ELF-1 (cell line): Measurements from ENCODE around the gene WNT7B.

ENCODE experiments used
- DNase-seq: peaks from one replicate; pipeline ENCODE4 v3.0.0-alpha.2; 2016; ENCODE audit warnings: low read depth, low spot score

Gene WNT7B

DNA sequence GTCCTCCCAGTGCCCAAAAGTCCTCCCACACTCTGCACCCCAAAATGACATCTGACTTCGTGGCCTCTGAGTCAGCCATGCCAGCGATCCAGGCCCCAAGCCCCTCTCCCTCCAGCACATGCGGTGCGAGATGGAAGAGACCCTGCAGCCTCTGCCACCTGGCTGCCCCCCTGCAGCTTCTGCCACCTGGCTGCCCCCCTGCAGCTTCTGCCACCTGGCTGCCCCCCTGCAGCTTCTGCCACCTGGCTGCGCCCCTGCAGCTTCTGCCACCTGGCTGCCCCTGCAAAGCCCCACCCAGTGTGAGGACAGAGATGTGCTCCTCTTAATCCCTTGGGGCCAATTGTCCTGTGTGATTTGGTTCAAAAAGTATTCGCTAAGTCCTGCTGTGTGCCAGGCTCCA lies 68.0 kb downstream of the WNT7B start:
- no peak for DNase-seq

DNA sequence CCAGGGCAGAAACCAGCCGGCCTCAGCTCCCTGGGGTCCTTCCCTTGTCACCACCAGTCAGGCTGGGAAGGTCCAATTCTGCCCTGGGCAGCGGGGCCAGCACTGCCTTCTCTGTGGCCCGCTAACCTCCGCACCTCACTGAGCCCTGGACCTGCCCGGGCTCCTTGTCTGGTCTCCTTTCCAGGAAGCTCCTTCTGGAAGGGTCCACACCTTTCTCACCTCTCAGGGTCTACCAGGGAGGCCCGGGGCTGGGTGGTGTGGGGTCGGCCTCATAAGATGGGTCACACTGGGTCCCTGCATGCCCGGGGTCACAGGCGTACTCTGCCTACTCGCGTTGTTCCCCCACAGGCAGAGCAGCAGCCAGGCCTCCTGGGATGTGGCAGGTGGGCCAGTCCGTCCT lies 69.0 kb downstream of the WNT7B start:
- DNase-seq, result no peak

DNA sequence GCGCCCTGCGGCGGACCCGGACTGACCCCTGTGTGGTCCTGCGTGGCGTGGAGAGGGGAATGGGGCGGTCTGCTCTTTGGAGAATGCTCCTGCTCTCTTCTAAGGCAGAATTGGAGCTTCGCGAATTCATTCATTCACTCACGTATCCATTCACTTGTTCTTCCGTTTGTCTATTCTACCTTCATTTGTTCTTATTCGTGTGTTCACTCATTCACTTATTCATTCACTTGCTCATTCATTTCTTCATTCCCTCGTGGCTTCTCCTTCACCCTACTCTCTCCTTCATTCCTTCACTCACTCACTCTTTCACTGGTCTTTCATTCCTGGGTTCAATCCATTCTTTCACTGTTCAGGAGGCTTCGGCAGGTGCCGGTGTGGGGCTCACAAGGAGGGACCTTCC lies 69.6 kb downstream of the WNT7B start:
- no peak for DNase-seq

DNA sequence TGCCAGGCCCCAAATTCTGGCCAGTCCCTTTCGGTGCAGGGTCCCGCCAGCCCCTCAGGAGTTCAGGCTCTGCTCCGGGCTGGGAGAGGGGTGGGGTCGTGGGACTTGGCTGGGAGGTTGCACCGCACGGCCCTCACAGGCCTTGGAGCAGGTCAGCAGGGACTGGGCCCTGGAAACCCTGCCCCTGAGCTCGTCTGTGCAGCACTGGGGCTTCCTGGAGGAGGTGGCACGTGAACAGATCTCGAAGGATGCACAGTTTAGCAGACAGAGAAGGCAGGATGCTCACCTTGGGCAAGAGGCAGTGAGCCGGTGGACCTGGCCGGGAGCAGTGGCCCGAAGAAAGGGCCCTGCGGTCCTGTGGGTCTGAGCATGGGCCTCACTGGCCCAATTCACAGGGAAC lies 70.0 kb downstream of the WNT7B start:
- DNase-seq, result no peak

DNA sequence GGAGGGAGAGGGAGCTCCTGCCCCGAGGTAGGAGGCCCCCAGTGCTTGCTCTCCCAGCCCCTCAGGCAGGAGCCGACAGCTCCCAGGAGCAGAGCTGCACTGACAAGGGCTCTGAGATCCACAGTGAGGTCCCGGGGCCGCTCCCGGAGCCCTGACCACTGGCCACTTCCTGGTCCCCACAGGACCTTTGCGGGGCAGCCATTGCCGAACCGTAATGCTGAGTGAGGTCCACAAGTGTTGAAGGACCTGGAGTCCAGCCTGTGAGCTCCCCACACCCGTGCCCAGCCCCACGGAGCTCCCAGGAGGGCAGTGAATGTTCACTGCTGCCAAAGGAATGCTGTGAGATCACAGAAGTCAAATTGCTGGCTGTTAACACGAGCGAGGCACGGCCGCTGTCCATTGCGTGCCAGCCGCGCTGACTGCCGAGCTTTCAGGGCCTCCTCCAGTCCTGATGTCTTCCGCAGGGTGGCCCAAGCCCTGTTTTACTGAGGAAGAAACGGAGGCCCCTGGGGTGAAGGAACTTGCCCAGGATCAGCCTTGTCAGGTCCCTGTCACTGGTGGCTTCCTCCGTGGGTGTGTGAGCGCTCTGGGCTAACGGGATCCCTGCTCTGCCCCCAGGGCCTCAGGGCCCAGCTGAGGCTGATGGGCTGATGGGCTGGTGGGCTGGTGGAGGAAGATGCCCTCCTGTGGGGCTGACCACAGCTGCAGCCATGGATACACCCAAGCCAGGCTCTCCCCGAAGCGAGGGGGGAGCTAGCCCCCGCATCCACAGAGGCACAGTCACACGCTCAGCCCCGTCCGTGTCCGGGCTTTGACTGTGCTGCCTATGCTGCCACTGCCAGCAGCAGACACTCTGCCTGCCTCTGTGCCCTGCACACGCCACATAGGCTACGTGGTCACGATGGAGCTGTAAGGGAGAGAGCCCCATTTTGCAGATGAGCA lies 70.8 kb downstream of the WNT7B start:
- peak; percentile 54 for DNase-seq

DNA sequence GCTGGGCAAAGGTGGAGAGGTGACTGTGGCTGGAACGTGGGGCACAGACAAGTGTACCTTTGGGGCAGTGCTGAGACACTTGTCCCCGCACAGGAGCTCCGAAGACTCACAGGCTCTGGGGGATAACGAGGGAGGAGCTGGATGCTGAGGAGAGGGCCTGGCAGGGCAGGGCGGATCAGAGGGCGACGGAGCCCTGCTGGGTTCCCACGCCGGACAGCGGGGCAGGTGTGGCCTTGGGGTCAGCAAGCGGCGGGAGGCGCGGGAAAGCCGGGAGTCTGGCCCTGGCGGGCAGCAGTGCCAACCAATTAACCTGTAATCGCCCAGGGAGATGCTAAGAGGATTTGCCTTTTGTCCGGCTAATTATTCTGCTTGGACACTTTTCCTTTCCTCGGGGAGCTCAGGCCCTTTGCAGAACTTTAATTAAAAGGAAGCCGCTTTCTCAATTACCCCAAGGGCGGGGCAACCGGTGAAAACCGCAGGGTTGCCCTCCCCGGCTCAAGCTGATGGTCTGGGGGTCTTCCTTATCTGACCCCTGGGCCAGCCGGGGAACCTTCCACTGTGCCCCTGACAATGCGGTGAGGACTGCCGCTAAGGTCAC lies 71.5 kb downstream of the WNT7B start:
- DNase-seq, result peak; percentile 33

DNA sequence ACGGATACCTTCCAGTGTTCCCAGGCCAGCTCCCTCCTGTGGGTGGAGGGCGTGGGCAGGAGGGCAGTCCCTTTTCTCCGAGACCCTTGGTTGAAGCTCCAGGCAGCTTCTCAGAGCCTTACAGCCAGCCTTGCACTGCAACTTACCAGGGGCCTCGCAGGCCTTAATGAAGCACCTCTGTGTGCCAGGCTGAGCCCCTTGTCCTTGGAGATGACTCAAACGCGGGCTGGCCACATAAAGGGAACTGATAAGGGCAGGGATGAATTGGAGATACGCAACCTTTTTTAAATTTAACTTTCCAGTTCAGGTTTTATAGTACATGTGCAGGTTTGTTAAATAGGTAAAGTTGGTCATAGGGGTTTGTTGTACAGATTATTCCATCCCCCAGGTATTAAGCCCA lies 72.7 kb downstream of the WNT7B start:
- DNase-seq, result no peak

DNA sequence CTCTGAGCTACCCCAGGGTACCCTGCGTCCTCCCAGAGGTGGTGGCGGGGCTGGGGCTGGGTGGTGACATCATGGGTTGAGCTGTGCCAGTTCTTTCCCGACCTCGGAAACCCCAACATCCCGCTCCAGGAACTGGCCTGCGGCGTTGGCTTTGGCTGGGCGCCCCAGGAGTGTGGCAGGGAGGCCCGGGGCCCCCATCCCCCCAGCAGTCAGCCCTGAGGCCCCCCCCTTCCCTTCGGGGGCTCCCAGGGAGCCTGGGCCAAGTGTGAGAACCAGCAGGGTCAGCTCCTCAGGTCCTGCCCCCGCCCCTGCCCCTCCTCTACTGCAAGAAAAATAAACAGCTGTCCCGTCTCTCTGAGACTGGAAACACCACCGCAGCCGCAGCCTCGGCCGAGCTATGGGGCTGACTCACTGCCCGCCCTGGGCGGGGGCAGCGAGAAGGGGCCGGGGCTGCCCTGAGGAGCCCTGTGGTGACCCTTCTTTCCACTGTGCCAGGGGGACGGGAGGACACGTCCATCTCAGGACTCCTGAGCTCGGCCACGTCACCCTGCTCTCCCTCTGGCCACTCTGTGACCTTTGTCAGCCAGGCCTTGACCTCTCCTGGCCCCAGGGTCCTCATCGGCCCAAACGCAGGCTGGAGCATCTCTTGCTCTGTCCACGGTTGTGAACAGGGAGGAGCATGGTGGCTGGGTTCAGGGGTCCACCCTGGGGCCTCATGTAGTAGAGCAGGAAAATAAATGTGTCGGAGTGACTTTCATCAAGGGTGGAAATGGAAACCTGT lies 73.4 kb downstream of the WNT7B start:
- DNase-seq, result no peak

DNA sequence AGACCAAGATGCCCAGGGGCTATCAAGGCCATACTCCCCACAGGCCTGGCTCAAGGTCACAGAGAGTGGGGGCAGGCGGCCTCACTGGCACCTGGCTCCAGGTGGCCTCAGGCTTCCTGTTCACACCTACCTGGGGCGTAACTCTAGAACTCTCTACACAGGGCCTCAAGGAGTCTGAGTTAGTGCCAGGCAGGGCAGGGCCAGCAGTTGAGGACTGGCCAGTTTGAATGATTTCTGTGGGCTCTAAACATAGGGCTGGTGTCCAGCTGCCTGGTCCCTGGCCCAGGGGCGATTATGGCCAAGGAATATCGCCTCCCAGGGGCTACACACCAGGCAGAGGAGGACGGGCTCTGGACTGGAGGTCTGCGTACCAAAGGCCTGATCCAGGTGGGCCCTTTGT lies 79.2 kb downstream of the WNT7B start:
- no peak for DNase-seq

DNA sequence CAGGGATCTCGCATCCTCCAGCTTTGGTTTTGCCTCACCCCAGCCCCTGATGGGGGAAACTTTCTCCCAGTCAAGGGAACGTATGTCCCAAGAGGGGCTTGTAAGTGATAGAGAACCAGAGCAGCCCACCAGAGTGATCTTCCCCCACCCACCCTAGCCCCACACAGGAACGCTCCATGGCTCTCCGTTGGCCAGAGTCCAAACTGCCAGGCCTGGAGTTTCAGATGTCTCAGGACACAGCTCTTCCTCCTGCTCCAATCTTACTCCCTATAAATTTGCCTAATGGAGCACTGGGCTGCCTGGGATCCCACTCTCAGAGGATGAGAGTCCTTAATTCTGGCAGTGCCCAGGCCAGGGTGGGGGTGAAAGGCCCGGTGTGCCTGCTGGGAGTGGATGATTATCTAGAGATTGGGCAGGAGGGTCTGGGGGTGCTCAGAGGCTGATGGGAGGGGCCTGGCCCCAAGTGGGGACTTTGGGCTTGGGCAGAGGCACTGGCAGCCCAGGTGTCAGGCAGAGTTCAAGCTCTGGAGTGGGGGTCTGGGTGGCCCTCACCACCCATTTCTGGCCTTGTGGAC lies 79.9 kb downstream of the WNT7B start:
- no peak for DNase-seq

DNA sequence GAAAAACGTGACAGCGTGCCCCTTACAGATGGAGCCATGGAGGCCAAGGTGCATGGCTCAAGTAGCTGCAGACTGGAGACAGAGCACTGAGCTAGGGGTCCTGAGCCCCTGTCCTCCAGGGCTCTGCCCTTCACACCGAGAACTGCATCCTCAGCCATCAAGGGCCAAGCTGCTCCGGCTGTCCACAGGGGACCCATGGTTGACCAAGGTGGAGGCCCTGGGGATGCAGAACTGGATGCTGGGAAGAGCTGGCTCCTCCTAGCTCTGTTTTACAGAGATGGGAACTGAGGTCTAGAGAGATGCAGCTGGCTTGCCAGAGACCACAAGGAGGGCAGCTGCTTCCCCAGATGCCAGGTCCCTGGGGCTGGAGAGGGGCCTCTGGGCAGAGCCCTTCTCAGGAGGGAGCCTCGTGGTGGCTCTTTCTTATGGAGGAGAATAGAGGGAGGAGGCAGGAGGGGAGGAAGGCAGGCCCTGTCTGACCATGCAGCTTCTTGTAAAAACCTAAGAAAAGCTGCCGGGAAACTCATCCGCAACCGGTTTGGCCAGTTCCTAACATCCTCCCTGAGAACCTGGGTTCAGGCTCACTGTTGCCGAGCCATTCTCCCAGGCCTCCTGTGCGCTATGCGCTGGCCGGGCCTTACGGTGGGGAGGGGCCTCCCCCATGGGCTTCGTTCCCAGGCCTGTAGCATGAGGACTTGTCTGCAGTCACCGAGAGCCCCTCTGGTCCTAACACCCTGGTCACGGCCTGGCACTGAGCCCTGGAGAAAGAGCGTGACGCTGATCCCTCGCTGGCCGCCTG lies 80.6 kb downstream of the WNT7B start:
- peak; percentile 83 for DNase-seq

DNA sequence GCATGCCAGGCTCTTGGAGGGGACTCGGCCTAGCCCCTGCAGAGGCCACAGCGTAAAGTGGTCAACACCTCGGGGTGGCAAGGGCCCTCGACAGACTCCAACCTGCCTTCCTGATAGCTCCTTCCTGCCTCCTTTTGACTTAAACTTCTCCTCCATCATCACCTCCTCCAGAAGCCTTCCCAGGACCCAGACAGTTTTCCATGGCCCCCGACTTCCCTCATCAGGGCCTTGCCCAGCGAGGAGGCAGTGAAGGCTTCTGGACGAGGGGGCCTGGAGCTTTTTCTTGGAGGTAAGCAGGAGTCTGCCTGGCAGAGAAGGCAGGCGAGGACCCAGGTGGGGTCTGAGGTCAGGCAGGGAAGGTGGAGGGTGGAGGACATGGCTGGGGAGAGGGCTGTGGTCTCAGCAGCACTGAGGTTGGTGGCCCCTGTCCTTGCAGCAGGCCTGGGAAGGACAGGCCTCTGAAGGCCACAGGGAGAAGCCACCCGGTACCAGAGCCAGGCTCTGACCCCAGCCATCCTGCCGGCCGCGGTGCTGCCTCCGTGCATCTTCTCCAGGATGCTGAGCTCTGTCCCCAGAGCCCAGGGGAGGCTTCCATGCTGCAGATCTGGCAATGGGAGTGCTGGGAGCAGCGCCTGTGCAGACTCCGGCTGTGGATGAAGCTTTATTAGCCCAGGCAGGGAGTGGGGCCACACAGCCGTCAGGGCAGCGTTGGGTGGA lies 81.4 kb downstream of the WNT7B start:
- DNase-seq, result no peak

DNA sequence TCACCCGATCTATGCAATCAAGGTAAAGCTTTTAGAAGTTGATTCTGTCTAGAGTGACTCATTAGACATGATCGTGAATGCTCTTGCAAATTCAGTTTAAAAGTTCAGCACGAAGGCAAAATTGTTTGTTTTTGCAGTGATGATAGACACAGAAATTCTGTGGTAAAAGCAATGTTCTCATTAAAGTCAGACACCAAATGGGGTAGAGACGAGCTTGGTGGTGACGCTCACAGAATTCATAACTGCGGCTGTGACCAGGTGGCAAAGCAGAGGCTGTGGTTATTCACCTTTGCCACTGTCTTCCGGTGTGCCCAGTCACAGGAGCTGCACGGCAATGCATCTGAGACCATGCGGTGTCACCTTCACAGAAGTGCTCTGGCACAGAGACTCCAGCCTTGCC lies 83.4 kb downstream of the WNT7B start:
- no peak for DNase-seq

DNA sequence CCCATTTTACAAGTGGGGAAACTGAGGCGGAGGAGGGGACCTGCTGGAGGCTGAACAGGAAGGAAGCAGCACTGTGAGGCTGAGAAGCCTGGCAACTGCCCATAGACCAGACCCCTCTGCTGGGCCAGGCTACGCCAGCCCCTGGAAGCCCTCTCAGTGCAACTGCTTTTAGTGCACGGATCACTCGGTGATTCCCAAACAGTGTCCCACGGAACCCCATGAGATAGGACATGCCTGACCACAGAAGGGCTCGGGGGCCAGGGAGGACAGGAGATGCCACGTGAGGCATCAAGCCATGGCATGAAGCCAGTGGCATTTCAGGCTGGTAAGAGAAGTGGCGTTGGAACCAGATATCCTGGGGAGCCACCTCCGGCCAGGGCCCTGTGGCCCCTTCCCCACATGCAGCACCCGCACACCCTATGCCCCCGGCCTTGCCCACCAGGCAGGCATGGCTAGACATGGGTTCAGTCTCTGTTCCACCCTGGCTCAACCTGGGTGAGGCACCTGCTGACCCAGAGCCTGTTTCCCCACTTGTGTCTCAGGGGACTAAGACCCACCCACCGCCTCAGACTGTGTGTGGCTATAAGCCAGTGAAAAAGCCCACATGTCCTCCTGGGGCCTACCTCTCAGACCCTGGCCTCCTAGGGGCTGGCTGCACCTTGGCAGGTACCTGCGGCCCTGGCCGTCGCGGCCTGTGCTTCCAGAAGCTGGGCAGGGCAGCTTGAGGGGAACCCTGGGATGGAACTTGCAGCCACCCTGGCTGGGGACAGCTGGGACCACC lies 84.1 kb downstream of the WNT7B start:
- no peak for DNase-seq

DNA sequence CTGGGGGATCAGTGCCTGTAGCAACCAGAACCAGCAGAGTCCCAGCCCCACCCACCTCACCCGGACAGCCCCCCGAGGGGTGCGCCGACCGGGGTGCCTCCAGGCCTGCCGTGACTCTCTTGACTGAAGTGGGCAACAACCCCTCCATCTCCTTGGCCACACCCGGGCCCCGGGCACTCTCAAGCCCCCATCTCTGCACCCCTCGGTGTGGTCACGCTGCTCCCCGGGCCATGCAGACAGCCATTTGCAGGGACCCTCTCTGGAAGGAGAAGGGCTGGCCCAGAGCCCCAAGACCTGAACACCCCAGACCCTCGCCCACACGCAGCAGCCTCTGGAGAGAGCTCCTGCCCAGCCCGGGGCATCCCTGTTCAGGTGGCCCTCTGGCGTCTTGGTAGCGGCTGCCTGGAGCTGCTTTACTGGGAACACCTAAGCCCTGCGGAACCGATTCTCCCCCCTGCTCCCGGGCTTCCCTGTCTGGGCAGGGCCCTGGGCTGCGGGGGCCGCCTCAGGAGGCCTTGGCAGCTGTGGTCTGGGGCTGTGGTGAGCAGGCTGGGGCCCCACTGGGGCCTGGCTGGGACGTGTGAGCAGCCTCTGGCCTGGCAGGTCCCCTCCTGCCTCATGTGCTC lies 84.9 kb downstream of the WNT7B start:
- no peak for DNase-seq

DNA sequence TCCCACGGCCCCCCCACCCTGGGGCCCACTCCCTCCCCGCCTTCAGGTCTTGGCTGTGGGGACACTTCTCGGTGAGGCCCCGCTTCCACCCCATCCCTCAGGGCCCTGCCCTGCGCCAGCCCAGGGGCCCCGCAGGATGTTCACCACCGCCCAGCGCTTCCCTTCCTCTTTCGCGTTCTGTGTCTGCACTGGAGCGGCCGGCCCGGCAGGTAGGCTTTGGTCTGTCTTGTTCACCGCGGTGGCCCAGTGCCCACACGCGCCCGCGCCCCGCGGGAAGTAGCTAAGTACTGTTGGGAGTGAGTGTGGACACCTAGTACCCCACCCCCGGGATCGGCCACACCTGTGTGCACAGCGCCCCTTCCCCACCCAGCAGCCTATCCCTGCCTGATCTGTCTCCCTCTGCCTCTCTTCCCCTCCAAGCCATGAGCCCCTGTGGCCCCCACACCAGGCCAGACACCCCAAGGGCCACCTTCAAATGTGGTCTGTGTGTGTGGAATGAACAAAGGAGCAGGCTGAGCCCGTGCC lies 85.4 kb downstream of the WNT7B start:
- DNase-seq, result no peak

DNA sequence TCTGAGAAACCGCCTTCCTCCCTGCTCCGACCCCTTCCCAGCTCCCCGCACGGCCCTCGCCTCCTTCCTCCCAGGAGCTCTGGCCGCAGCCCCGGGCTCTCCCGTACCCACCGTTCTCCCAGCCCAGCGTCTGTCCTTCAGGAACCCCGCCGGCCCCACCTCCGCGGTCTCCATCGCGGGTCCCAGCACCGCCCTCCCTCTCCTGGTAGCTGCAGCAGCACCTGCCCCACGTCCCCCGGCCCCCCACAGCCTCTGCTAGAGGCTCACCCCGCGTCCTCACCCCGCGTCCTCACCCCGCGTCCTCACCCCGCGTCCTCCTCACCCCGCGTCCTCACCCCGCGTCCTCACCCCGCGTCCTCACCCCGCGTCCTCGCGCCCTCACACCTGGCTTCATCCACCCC lies 85.9 kb downstream of the WNT7B start:
- no peak for DNase-seq

DNA sequence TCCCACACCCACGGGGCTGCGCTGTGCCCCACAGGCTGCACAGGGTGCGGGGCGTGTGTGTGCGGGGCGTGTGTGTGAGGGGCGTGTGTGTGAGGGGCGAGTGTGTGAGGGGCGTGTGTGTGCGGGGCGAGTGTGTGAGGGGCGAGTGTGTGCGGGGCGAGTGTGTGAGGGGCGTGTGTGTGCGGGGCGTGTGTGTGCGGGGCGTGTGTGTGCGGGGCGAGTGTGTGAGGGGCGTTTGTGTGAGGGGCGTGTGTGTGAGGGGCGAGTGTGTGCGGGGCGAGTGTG lies 86.7 kb downstream of the WNT7B start:
- DNase-seq, result no peak
